ENCODE results near the gene LYRM1. TPM values are rescaled to one million over a fixed set of nuclear protein-coding genes. Genes with fewer than 3 reads are reported as not detected.

The LYRM1 gene
- total and polyA plus RNA-seq, 2 of the 8 experiments (the other 6 are each of a cell fraction or from before 2014, with no cell fraction given), result 11.6 to 13.4 TPM

DNA sequence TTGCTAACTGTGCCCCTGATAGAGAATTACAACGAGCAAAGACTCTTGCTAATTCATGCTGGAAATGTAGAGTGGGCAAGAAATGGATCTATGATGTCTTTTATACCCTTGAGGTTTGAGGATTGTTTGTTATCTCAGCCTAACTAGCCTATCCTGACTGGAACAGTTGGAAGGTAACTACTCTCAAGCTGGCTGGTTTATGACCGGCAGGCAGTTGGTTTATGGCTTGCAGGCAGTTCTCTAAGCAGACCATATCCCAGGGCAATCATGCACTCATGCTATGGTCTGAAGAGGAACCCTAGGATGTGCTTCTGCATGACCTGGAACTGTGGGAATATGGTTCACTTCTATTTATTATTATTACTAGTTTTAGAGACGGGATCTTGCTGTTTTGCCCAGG is 49.1 kb downstream of the LYRM1 start:
- no peak overlapping the region for H3K14ac ChIP-seq (ENCODE audit: insufficient read length)
- no peaks in the 10 kb centered on the region for H3K79me2 ChIP-seq (ENCODE audit: control insufficient read depth in 1 of 2, insufficient read depth in 2 of 2, low read length in 2 of 2)
- no peak overlapping the region for H3K9ac ChIP-seq (replicated peaks in 1 of 4; ENCODE audit: extremely low read depth in 1 of 4, low read depth in 3 of 4, low read length in 3 of 4)
- no peaks in the 10 kb centered on the region for H3K36me3 ChIP-seq (ENCODE audit: control insufficient read depth in 2 of 4, insufficient read depth in 4 of 4, low read length in 3 of 4)
- CTCF ChIA-PET (ENCODE audit: partially characterized antibody), result interaction anchor here (1.2 kb wide), 3 partner anchors 27 to 99 kb away, joined by 3 to 7 read pairs (median 3); no protein-coding TSS in a partner anchor
- H2BK20ac ChIP-seq (ENCODE audit: low read length), result no peak overlapping the region
- H3K4me2 ChIP-seq (ENCODE audit: insufficient read depth in 1 of 2, low read depth in 2 of 2, low read length in 2 of 2), result no peak overlapping the region
- H2BK5ac ChIP-seq (ENCODE audit: low read depth, low read length), result no peak overlapping the region
- H2AFZ ChIP-seq (ENCODE audit: low read length), result no peak overlapping the region
- no peak overlapping the region for H4K5ac ChIP-seq (ENCODE audit: insufficient read length, low read depth, low read length)
- H3K9me3 ChIP-seq (ENCODE audit: insufficient read depth in 2 of 2, low read depth in 1 of 2, low read length in 1 of 2), result no peaks in the 10 kb centered on the region
- no peak overlapping the region for H3K4ac ChIP-seq (replicated peaks; ENCODE audit: insufficient read length, low read depth, low read length)
- no peaks in the 10 kb centered on the region for H4K20me1 ChIP-seq (replicated peaks in 1 of 2; ENCODE audit: control insufficient read depth in 1 of 2, insufficient read depth in 2 of 2, low read length in 2 of 2)
- H4K8ac ChIP-seq (ENCODE audit: extremely low read depth, insufficient read depth, low read length), result no peak overlapping the region
- H3K4me3 ChIP-seq (ENCODE audit: extremely low read depth in 1 of 4, insufficient read depth in 2 of 4, low read depth in 3 of 4, low read length in 4 of 4), result no peak overlapping the region
- H2AK5ac ChIP-seq (ENCODE audit: low read depth, low read length), result no peak overlapping the region
- no peak overlapping the region for H3K18ac ChIP-seq (ENCODE audit: extremely low read depth, low read length)
- no peak overlapping the region for H2BK15ac ChIP-seq (ENCODE audit: low read length)
- no peak overlapping the region for H3K56ac ChIP-seq (replicated peaks; ENCODE audit: insufficient read length, low read depth, low read length)
- H2BK12ac ChIP-seq (ENCODE audit: low read depth, low read length), result no peak overlapping the region
- DNase-seq (ENCODE audit: low read depth in 1 of 2, low spot score in 2 of 2) (no peak), FAIRE-seq (no peak)
- no peaks in the 10 kb centered on the region for H3K4me1 ChIP-seq (replicated peaks in 1 of 4; ENCODE audit: control insufficient read depth in 3 of 4, insufficient read depth in 4 of 4, low read length in 3 of 4)
- no peaks in the 10 kb centered on the region for H3K79me1 ChIP-seq (ENCODE audit: low read depth, low read length)
- H2BK120ac ChIP-seq (replicated peaks; ENCODE audit: low read depth, low read length), result no peak overlapping the region
- H3K23me2 ChIP-seq (ENCODE audit: low read depth, low read length), result no peaks in the 10 kb centered on the region; the same call in 1 of the 2 replicates
- H3K23ac ChIP-seq (ENCODE audit: insufficient read length), result no peak overlapping the region
- POLR2A ChIA-PET (ENCODE audit: partially characterized antibody), result no interaction called here
- H3K27ac ChIP-seq (ENCODE audit: low read depth, low read length), result no peak overlapping the region
- H4K91ac ChIP-seq (replicated peaks; ENCODE audit: insufficient read length, low read length), result no peak overlapping the region
- 85% methylated on average over 3 of the region's 3 CpGs; no CpG with 5 or more reads in 1 of the 2 experiments for WGBS, 2 experiments (ENCODE audit: extremely low coverage in 1 of 2, insufficient coverage in 1 of 2, insufficient read length in 1 of 2, insufficient replicate concordance in 2 of 2, low coverage in 1 of 2, low lambda C conversion rate in 2 of 2, missing lambda C conversion rate in 1 of 2)
- no peak for TF ChIP-seq SP1 (IDR thresholded peaks at IDR 0.05; ENCODE audit: low read depth, low read length)
- TF ChIP-seq CHD1 (IDR thresholded peaks at IDR 0.05; ENCODE audit: low read depth, low read length), result no peak
- TF ChIP-seq SP4 (IDR thresholded peaks at IDR 0.05; ENCODE audit: low read length), result no peak
- TF ChIP-seq CBX8 (IDR thresholded peaks at IDR 0.05; ENCODE audit: borderline replicate concordance, low read depth, low read length), result no peak
- H3K27me3 ChIP-seq (replicated peaks in 1 of 4; ENCODE audit: control insufficient read depth in 3 of 4, extremely low read depth in 1 of 4, insufficient read depth in 3 of 4, low read length in 3 of 4), result no peaks in the 10 kb centered on the region
